Neuronal stem cell (in vitro differentiated cells): Measurements from ENCODE around the gene PLXDC2.

Experiments
- DNase-seq: peaks from one replicate; pipeline ENCODE4 v3.0.0-alpha.2; 2013; ENCODE audit warnings: low spot score
- H2AFZ ChIP-seq: one replicate; pipeline ENCODE4 v1.6.1; 2013; ENCODE audit warnings: mild to moderate bottlenecking, low read length, inconsistent platforms
- H2AK5ac ChIP-seq: 2 replicates; pipeline ENCODE4 v1.6.1; 2013; ENCODE audit warnings: low read depth, mild to moderate bottlenecking, inconsistent platforms, low read length, moderate library complexity, mixed read lengths
- H2BK120ac ChIP-seq: 2 replicates; pipeline ENCODE4 v1.6.1; 2013; ENCODE audit warnings: low read depth, mild to moderate bottlenecking, inconsistent platforms, low read length, moderate library complexity, mixed read lengths
- H2BK12ac ChIP-seq: one replicate; pipeline ENCODE4 v1.6.1; 2013; ENCODE audit warnings: low read length, inconsistent platforms
- H2BK15ac ChIP-seq: 2 replicates; pipeline ENCODE4 v1.6.1; 2013; ENCODE audit warnings: mild to moderate bottlenecking, low read length, inconsistent platforms, mixed read lengths
- H2BK5ac ChIP-seq: one replicate; pipeline ENCODE4 v1.6.1; 2013; ENCODE audit warnings: inconsistent platforms, mild to moderate bottlenecking, low read length, moderate library complexity
- H3K14ac ChIP-seq: one replicate; pipeline ENCODE4 v1.6.1; 2013; ENCODE audit warnings: low read length, inconsistent platforms
- H3K18ac ChIP-seq: 2 replicates; pipeline ENCODE4 v1.6.1; 2013; ENCODE audit warnings: low read length, inconsistent platforms
- H3K23ac ChIP-seq: 2 replicates; pipeline ENCODE4 v1.6.1; 2013; ENCODE audit warnings: low read depth, mild to moderate bottlenecking, mixed read lengths, low read length, inconsistent platforms; ENCODE audit not compliant: poor library complexity
- H3K27ac ChIP-seq: replicated peaks from 3 replicates; pipeline ENCODE4 v1.5.1; 2013; ENCODE audit warnings: low read length, inconsistent platforms
- H3K27me3 ChIP-seq, 3 experiments: 2 replicates each; pipeline ENCODE4 v1.6.1; 2013; ENCODE audit warnings: low read length in 3 of 3, mild to moderate bottlenecking in 2 of 3, inconsistent platforms in 1 of 3, low read depth in 1 of 3, mixed read lengths in 1 of 3, moderate library complexity in 1 of 3; ENCODE audit not compliant: control insufficient read depth in 3 of 3, insufficient read depth in 3 of 3
- H3K36me3 ChIP-seq, 2 donors: replicated peaks in 1 of 2; 2 replicates each; pipeline ENCODE4 v1.6.1; 2013; ENCODE audit warnings: low read length in 2 of 2; ENCODE audit not compliant: control insufficient read depth in 2 of 2, insufficient read depth in 2 of 2
- H3K4ac ChIP-seq: 2 replicates; pipeline ENCODE4 v1.6.1; 2013; ENCODE audit warnings: inconsistent platforms, mild to moderate bottlenecking, low read length, moderate library complexity
- H3K4me1 ChIP-seq, 2 donors: 1 replicate in 1 of 2; 2 replicates in 1 of 2; pipeline ENCODE4 v1.6.1; 2013; ENCODE audit warnings: low read length in 2 of 2, low read depth in 1 of 2; ENCODE audit not compliant: control insufficient read depth in 2 of 2, insufficient read depth in 1 of 2
- H3K4me2 ChIP-seq: one replicate; pipeline ENCODE4 v1.6.1; 2013; ENCODE audit warnings: mild to moderate bottlenecking, low read length, inconsistent platforms; ENCODE audit not compliant: insufficient read depth, poor library complexity, severe bottlenecking
- H3K4me3 ChIP-seq, 2 donors: 2 replicates each; pipeline ENCODE4 v1.5.1; 2013; ENCODE audit warnings: low read length in 2 of 2, mild to moderate bottlenecking in 2 of 2, inconsistent platforms in 1 of 2, moderate library complexity in 1 of 2
- H3K79me1 ChIP-seq: one replicate; pipeline ENCODE4 v1.6.1; 2013; ENCODE audit warnings: low read depth, mild to moderate bottlenecking, inconsistent platforms, low read length, moderate library complexity
- H3K9ac ChIP-seq: one replicate; pipeline ENCODE4 v1.6.1; 2013; ENCODE audit warnings: mild to moderate bottlenecking, low read depth, low read length, inconsistent platforms; ENCODE audit not compliant: poor library complexity
- H3K9me3 ChIP-seq, 2 donors: replicated peaks in 1 of 2; 2 replicates each; pipeline versions ENCODE3 to v1.6.1; 2013; ENCODE audit warnings: low read length in 2 of 2, mild to moderate bottlenecking in 2 of 2, inconsistent platforms in 1 of 2, low read depth in 1 of 2, mixed read lengths in 1 of 2, moderate library complexity in 1 of 2; ENCODE audit not compliant: control insufficient read depth in 2 of 2, insufficient read depth in 1 of 2
- H4K8ac ChIP-seq: one replicate; pipeline ENCODE4 v1.6.1; 2013; ENCODE audit warnings: low read depth, mild to moderate bottlenecking, inconsistent platforms, low read length, moderate library complexity
- H4K91ac ChIP-seq: one replicate; pipeline ENCODE4 v1.6.1; 2013; ENCODE audit warnings: low read length, low read depth, mild to moderate bottlenecking, inconsistent platforms; ENCODE audit not compliant: poor library complexity
- WGBS, 2 donors: extraction: QIAGEN DNeasy Blood & Tissue Kit; methylation state at CpG; one replicate each; pipeline ENCODE4 v1.1.7; 2013; ENCODE audit warnings: missing lambda C conversion rate in 2 of 2, mixed read lengths in 1 of 2; ENCODE audit not compliant: insufficient read length in 2 of 2, insufficient replicate concordance in 1 of 2; ENCODE audit errors: extremely low coverage in 2 of 2; 5-methylcytosine and 5-hydroxymethylcytosine counted together

PLXDC2 gene

GRCh38 chr10:19946791-19947190 is 130.6 kb downstream of the PLXDC2 start:
- no peak overlapping the region for H2AFZ ChIP-seq
- no peak overlapping the region for H3K4ac ChIP-seq
- H3K14ac ChIP-seq = peak overlapping the region; percentile 17
- H4K8ac ChIP-seq = no peak overlapping the region
- H3K4me1 ChIP-seq = no peaks in the 10 kb centered on the region
- H2BK12ac ChIP-seq = no peak overlapping the region
- peaks cover 0 to 3% of the 10 kb centered on the region in 2 donors for H3K9me3 ChIP-seq
- no peaks in the 10 kb centered on the region for H3K79me1 ChIP-seq
- no CpG with 5 or more reads among the region's 8 CpGs for WGBS, 2 donors
- peaks cover 0 to 2% of the 10 kb centered on the region in 2 donors for H3K36me3 ChIP-seq
- H2BK120ac ChIP-seq = no peak overlapping the region
- no peak for DNase-seq
- no peak overlapping the region for H3K4me3 ChIP-seq
- H3K9ac ChIP-seq = no peak overlapping the region
- H2BK15ac ChIP-seq = no peak overlapping the region
- H4K91ac ChIP-seq = no peak overlapping the region
- no peak overlapping the region for H2AK5ac ChIP-seq
- no peak overlapping the region for H3K23ac ChIP-seq
- no peak overlapping the region for H3K4me2 ChIP-seq
- H3K27me3 ChIP-seq = no peaks in the 10 kb centered on the region
- H2BK5ac ChIP-seq = no peak overlapping the region
- H3K27ac ChIP-seq = no peak overlapping the region
- no peak overlapping the region for H3K18ac ChIP-seq

GRCh38 chr10:19947215-19947614 is 131.0 kb downstream of the PLXDC2 start:
- Histone ChIP-seq H3K36me3 (peaks cover 0 to 2% of the 10 kb centered on the region in 2 donors), H2AK5ac (no peak overlapping the region), H2BK5ac (no peak overlapping the region), H3K4me3 (no peak overlapping the region), H3K79me1 (no peaks in the 10 kb centered on the region), H3K4me2 (no peak overlapping the region), H3K18ac (no peak overlapping the region), H2BK120ac (no peak overlapping the region), H3K23ac (no peak overlapping the region), H2BK15ac (no peak overlapping the region), H3K27me3 (no peaks in the 10 kb centered on the region), H3K27ac (no peak overlapping the region), H4K91ac (no peak overlapping the region), H2BK12ac (no peak overlapping the region), H3K9me3 (peaks cover 0 to 3% of the 10 kb centered on the region in 2 donors), H3K9ac (no peak overlapping the region), H2AFZ (no peak overlapping the region), H3K4ac (no peak overlapping the region), H3K14ac (no peak overlapping the region), H3K4me1 (no peaks in the 10 kb centered on the region), H4K8ac (no peak overlapping the region)
- no peak for DNase-seq
- no CpG with 5 or more reads among the region's 3 CpGs for WGBS, 2 donors

- H3K9me3 ChIP-seq = peaks cover 0 to 3% of the 10 kb centered on the region in 2 donors
- H2AFZ ChIP-seq = no peak overlapping the region
- no peak overlapping the region for H3K14ac ChIP-seq
- H3K4me1 ChIP-seq = no peaks in the 10 kb centered on the region
- no peaks in the 10 kb centered on the region for H3K79me1 ChIP-seq
- no peak overlapping the region for H2AK5ac ChIP-seq
- no peaks in the 10 kb centered on the region for H3K27me3 ChIP-seq
- H3K4me2 ChIP-seq = no peak overlapping the region
- no peak overlapping the region for H3K9ac ChIP-seq
- H3K23ac ChIP-seq = no peak overlapping the region
- H2BK120ac ChIP-seq = no peak overlapping the region
- H2BK5ac ChIP-seq = no peak overlapping the region
- no peak overlapping the region for H4K91ac ChIP-seq
- no peak overlapping the region for H3K27ac ChIP-seq
- no peak overlapping the region for H4K8ac ChIP-seq
- H3K36me3 ChIP-seq = peaks cover 0 to 2% of the 10 kb centered on the region in 2 donors
- no peak for DNase-seq
- no CpG with 5 or more reads among the region's 2 CpGs for WGBS, 2 donors
- no peak overlapping the region for H2BK12ac ChIP-seq
- no peak overlapping the region for H3K4me3 ChIP-seq
- H2BK15ac ChIP-seq = no peak overlapping the region
- H3K4ac ChIP-seq = no peak overlapping the region
- no peak overlapping the region for H3K18ac ChIP-seq
Observed at GRCh38 chr10:19947656-19948055, 131.4 kb downstream of the PLXDC2 start.

GRCh38 chr10:19952224-19953010 is 136.2 kb downstream of the PLXDC2 start:
- Histone ChIP-seq H3K4me2 (no peak overlapping the region), H3K18ac (no peak overlapping the region), H2AFZ (peak overlapping the region; percentile 20), H3K27me3 (peaks cover 0 to 2% (median 0%) of the 10 kb centered on the region in 3 experiments), H3K9me3 (peaks cover 0 to 3% of the 10 kb centered on the region in 2 donors), H4K8ac (no peak overlapping the region), H3K4me1 (no peaks in the 10 kb centered on the region), H3K23ac (no peak overlapping the region), H3K14ac (no peak overlapping the region), H3K4me3 (no peak overlapping the region), H3K4ac (no peak overlapping the region), H2BK15ac (no peak overlapping the region), H2AK5ac (no peak overlapping the region), H2BK12ac (no peak overlapping the region), H3K9ac (no peak overlapping the region), H3K79me1 (no peaks in the 10 kb centered on the region), H2BK5ac (no peak overlapping the region), H3K27ac (no peak overlapping the region), H3K36me3 (no peaks in the 10 kb centered on the region), H4K91ac (no peak overlapping the region), H2BK120ac (no peak overlapping the region)
- no peak for DNase-seq
- no CpG with 5 or more reads among the region's 7 CpGs for WGBS, 2 donors
